Measurements from ENCODE around the gene ASPRV1.
"Not testable (repeated sequence)": the region's sequence is repeated elsewhere in the genome, so short reads cannot be mapped to it uniquely, and the experiment has no call there.

ASPRV1 gene

GRCh38 chr2:69961496-69961895 is at the start of gene ASPRV1:
Gene ASPRV1, minus strand, starts transcription at chr2:69961631. Its CDS starts 195 bp downstream, at chr2:69961436.
- H3K4me3 ChIP-seq (ENCODE audit: low read depth, low read length) = no peak within 1 kb of the TSS
- DNase-seq (ENCODE audit: low read depth) = no peak

- H3K4me3 ChIP-seq (ENCODE audit: low read depth, low read length) = no peak overlapping the region
- no peak for DNase-seq (ENCODE audit: low read depth)
These were observed 49.2 kb upstream of the ASPRV1 start for GRCh38 chr2:70010576-70011111.

- no peak overlapping the region for H3K4me3 ChIP-seq (ENCODE audit: low read depth, low read length)
- DNase-seq (ENCODE audit: low read depth) = no peak
These were observed 48.5 kb upstream of the ASPRV1 start for GRCh38 chr2:70009762-70010575.

GRCh38 chr2:70008290-70008689 is 46.9 kb upstream of the ASPRV1 start:
- no peak for DNase-seq (ENCODE audit: low read depth)
- H3K4me3 ChIP-seq (ENCODE audit: low read depth, low read length) = no peak overlapping the region

GRCh38 chr2:70007151-70007550 is 45.7 kb upstream of the ASPRV1 start:
- H3K4me3 ChIP-seq (ENCODE audit: low read depth, low read length) = no peak overlapping the region
- no peak for DNase-seq (ENCODE audit: low read depth)

GRCh38 chr2:70006447-70006784 is 45.0 kb upstream of the ASPRV1 start:
- no peak overlapping the region for H3K4me3 ChIP-seq (ENCODE audit: low read depth, low read length)
- DNase-seq (ENCODE audit: low read depth) = no peak

- no peak for DNase-seq (ENCODE audit: low read depth)
- H3K4me3 ChIP-seq (ENCODE audit: low read depth, low read length) = no peak overlapping the region
These were observed 44.5 kb upstream of the ASPRV1 start for GRCh38 chr2:70005752-70006446.

GRCh38 chr2:70005216-70005615 is 43.8 kb upstream of the ASPRV1 start:
- DNase-seq (ENCODE audit: low read depth) = no peak

GRCh38 chr2:70003093-70003830 is 41.8 kb upstream of the ASPRV1 start:
- H3K4me3 ChIP-seq (ENCODE audit: low read depth, low read length) = no peak overlapping the region

More at GRCh38 chr2:70005216-70005615, 43.8 kb upstream of the ASPRV1 start:
- no peak overlapping the region for H3K4me3 ChIP-seq (ENCODE audit: low read depth, low read length)

GRCh38 chr2:70002241-70002899 is 40.9 kb upstream of the ASPRV1 start:
- no peak for DNase-seq (ENCODE audit: low read depth)
- no peak overlapping the region for H3K4me3 ChIP-seq (ENCODE audit: low read depth, low read length)

More at GRCh38 chr2:70003093-70003830, 41.8 kb upstream of the ASPRV1 start:
- no peak for DNase-seq (ENCODE audit: low read depth)

GRCh38 chr2:70000529-70000928 is 39.1 kb upstream of the ASPRV1 start:
- DNase-seq (ENCODE audit: low read depth) = not testable (repeated sequence)

GRCh38 chr2:69998761-69999160 is 37.3 kb upstream of the ASPRV1 start:
- no peak overlapping the region for H3K4me3 ChIP-seq (ENCODE audit: low read depth, low read length)
- DNase-seq (ENCODE audit: low read depth) = no peak

More at GRCh38 chr2:70000529-70000928, 39.1 kb upstream of the ASPRV1 start:
- not testable (repeated sequence) for H3K4me3 ChIP-seq (ENCODE audit: low read depth, low read length)

- no peak overlapping the region for H3K4me3 ChIP-seq (ENCODE audit: low read depth, low read length)
- DNase-seq (ENCODE audit: low read depth) = peak; percentile 4
These were observed 35.8 kb upstream of the ASPRV1 start for GRCh38 chr2:69997015-69997830.

- no peak for DNase-seq (ENCODE audit: low read depth)
- no peak overlapping the region for H3K4me3 ChIP-seq (ENCODE audit: low read depth, low read length)
These were observed 34.1 kb upstream of the ASPRV1 start for GRCh38 chr2:69995511-69995910.

- no peak for DNase-seq (ENCODE audit: low read depth)
- H3K4me3 ChIP-seq (ENCODE audit: low read depth, low read length) = no peak overlapping the region
These were observed 32.7 kb upstream of the ASPRV1 start for GRCh38 chr2:69994166-69994565.

- no peak for DNase-seq (ENCODE audit: low read depth)
- H3K4me3 ChIP-seq (ENCODE audit: low read depth, low read length) = no peak overlapping the region
These were observed 32.3 kb upstream of the ASPRV1 start for GRCh38 chr2:69993708-69994107.

GRCh38 chr2:69993048-69993565 is 31.7 kb upstream of the ASPRV1 start:
- no peak overlapping the region for H3K4me3 ChIP-seq (ENCODE audit: low read depth, low read length)
- no peak for DNase-seq (ENCODE audit: low read depth)

GRCh38 chr2:69992310-69993047 is 31.0 kb upstream of the ASPRV1 start:
- no peak for DNase-seq (ENCODE audit: low read depth)
- no peak overlapping the region for H3K4me3 ChIP-seq (ENCODE audit: low read depth, low read length)

Data from skeletal muscle cell (primary cell).